Measurements from ENCODE around the gene DNAJB12. TPM values are rescaled to one million over a fixed set of nuclear protein-coding genes. Genes with fewer than 3 reads are reported as not detected.
A peak's percentile ranks its signal among the peaks of the same experiment; 100 is the strongest.
"Not testable (repeated sequence)": the region's sequence is repeated elsewhere in the genome, so short reads cannot be mapped to it uniquely, and the experiment has no call there.

Gene DNAJB12
- total RNA-seq, 1 donor from 2014 or later: 21.6 TPM

GRCh38 chr10:72315611-72316385 lies 38.9 kb downstream of the DNAJB12 start:
- peak; percentile 19 for ATAC-seq

DNA sequence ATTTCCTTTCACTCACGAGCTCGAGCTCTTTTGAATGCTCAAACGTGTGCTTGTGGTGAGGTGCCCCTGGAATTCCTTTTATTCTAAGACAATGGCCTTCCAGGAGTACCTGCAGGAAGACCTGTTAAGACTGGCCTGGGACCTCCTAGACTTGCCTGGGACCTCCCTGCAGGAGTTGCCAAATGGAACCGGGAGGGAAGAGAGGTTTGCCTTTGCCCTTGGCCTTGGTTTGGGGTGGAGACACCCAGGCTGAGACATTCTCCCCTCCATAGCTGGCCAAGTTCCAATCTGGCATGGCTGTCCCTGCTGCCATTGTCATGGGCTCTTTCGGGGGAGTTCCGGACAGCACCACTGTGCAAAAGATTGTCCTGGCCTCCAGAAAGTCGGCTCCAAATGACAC lies 39.7 kb downstream of the DNAJB12 start:
- no peak for ATAC-seq

GRCh38 chr10:72314263-72314662 lies 40.5 kb downstream of the DNAJB12 start:
- ATAC-seq: no peak

DNA sequence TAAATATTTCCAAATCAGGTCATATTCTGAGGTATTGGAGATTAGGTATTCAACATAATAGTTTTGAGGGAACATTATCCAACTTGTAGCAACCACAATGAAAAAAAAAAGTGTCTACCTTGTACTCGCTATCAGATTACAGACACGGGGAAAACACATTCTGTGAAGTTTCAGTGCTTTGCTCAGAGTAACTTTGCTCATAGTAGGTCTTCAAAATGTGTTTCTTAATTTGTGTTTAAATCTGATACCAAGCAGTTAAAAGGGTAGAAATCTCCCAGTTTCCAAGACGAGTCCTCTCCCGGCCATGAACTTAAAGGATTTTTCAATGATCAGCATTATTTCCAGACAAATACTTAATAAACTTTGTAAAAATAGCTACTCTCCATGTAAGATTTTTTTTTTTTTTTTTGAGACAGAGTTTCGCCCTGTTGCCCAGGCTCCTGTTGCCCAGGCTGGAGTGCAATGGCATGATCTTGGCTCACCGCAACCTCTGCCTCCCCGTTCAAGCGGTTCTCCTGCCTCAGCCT lies 41.8 kb downstream of the DNAJB12 start:
- ATAC-seq: no peak

DNA sequence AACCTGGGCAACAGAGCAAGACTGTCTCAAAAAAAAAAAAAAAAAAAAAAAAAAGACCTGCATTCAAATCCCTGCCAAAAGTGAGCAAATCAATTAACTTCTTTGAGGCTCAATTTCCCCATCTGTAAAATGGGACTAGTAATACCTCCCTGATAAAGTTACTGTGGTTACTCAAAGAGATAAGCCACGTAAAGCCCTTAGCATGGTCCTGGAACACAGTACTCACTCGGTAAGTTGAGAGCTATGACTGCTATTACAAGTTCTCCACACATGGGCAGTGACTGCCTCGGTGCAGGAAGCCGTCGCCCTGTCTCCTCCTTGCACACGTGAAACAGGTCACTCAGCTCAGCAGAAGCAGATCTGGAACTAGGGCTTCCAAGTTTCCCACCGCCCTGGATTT lies 43.1 kb downstream of the DNAJB12 start:
- ATAC-seq: no peak

- peak; percentile 22 for ATAC-seq
These were observed 44.1 kb downstream of the DNAJB12 start for GRCh38 chr10:72310636-72311035.

DNA sequence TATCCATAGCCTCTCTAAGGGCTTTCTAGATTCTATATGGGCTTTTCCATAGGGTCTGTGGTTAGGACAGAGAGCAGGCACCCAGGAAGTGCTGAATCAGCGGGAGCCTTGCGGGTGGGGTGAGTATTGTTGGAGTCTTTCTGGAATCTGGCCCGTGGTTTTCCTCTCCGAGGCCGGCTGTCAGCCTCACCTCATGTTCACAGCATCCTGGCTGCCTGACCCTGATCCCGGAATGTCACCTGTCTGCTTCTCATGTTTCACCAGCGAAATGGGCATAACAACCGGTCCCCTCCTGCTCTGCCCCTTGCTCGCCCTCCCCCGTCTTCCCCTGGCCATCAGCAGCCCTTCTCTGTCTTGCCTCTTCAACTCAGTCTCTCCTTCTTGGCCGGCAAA lies 44.5 kb downstream of the DNAJB12 start:
- ATAC-seq: peak; percentile 22

DNA sequence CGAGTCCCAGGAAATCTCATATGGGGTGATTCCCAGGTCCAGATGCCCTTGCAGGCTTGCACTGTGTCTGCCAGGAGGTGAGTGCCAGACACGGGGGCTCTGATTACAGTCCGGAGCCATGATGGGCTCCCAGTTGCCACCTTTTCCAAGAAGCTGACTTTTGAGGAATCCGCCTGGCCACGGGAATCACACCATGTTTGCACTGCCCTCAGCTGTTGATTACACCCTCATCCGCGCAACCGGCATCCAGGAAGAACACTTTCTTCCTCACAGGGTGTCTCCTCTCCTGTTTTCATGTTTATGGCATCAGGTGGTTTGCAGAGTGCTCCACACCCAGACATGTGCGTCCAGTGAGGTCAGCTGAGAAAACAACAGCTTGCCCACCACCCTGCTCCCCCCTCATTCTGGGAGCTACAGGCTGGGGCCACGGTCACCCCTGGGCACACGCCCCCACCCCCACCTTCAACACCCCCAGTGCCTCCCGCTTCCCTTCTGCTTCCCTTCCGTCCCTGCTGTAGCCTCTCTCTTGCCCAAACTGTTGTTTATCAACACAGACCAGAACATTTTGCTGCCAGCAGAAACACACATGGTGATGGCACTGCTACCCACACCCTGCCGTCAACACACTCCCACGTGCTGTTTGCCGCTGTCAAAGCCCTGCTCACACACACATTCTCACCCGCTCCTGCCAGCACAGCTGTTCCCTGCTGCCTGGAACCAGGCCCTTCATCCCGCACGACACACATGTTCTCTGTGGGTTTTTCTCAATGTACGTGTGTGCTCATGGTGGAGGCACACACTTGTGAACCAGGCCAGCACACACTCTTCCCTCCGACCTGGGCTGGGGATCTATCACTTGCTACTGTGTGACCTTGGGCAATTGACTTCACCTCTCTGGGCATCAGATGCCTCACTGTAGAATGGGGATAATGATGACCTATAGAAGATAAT lies 45.2 kb downstream of the DNAJB12 start:
- peak; percentile 27 for ATAC-seq

GRCh38 chr10:72308320-72308987 lies 46.3 kb downstream of the DNAJB12 start:
- peak; percentile 64 for ATAC-seq

DNA sequence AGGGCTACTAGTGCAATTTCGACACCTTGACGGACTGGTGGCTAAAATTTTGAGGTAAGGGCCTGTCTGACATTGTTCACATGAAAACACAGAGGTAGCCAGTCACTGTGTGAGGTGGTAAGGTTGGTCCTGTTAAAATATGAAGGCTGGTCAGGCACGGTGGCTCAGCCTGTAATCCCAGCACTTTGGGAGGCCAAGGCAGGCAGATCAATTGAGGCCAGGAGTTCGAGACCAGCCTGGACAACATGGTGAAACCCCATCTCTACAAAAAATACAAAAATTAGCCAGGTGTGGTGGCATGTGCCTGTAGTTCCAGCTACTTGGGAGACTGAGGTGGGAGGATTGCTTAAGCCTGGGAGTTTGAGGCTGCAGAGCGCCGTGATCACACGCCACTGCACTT lies 47.0 kb downstream of the DNAJB12 start:
- not testable (repeated sequence) for ATAC-seq

GRCh38 chr10:72306215-72306760 lies 48.4 kb downstream of the DNAJB12 start:
- no peak for ATAC-seq

DNA sequence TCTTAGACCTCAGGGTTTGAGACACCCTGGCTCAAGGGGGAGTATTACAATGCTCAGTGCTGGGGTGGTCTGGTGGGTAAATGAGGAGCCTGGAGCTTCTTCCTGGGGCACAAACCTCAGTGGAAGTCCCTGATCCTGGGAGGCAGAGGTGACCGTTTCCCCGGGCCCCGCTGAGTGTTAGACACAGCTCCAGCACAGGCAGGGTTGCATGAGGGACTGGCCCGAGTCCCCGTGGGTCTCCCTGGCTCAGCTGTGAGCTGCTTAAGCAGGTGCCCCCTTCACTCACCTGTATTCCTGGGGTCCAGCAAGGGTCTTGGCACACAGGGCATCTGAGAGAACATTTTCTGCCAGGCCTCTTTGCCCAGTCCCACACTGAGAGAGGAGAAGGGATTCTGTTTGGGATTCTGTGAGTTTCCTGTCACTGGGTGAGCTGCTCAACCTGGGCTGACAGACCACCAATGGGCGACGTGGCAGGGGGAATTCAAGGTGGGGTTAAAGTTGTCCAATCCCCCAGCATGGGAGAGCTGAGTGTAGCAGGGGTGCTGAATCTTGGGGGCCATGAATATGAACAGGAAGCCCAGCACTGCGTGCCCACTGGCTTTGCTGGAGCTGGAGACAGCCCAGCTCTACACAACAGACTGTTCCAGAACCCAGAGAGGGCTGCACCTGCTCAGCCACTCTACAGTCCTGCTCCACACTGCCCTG lies 51.1 kb downstream of the DNAJB12 start:
- ATAC-seq: no peak

GRCh38 chr10:72298592-72299519 lies 55.9 kb downstream of the DNAJB12 start:
- ATAC-seq: peak; percentile 4

DNA sequence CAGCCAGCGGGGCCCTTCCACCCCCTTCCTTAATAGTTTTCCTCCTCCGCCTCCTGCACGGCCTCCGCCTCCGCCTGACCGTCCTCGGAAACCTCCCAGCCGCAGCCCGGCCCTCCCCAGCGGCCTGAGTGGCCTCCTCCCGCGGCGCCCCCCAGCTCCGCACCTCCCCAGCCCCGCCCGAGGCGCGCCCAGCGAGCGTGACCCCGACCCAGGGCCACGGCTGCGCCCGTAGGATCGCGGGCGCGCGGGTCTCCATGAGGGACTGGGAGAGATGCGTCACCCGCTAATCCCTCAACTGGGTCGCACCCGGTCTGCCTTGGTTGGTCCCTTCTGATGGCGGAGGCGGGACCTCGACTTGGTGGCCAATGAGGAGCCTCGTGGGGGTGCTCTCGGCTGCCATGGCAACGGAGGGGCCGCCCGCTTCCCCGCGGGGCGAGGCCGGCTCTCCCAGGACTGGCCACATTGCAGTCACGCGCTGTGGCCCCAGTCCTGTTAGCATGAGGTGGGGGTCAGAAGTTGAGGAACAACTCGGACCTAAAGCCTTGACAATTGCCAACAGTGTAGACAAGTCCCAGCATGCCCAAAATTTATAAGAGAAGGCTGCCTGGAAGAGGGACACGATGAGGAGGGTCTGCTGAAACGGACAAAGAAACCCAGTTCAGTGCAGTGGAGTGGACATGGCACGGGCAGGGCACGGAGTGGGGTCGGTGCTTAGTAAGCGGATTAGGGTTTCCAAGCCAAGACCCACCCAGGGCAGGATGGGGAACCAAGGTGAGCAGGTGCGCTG lies 56.7 kb downstream of the DNAJB12 start:
- ATAC-seq: peak; percentile 89

GRCh38 chr10:72297281-72297804 lies 57.4 kb downstream of the DNAJB12 start:
- ATAC-seq: peak; percentile 57

- not testable (repeated sequence) for ATAC-seq
These were observed 57.9 kb downstream of the DNAJB12 start for GRCh38 chr10:72296829-72297280.

GRCh38 chr10:72295330-72295910 lies 59.3 kb downstream of the DNAJB12 start:
- no peak for ATAC-seq

GRCh38 chr10:72292223-72292691 lies 62.5 kb downstream of the DNAJB12 start:
- peak; percentile 88 for ATAC-seq

GRCh38 chr10:72291019-72291532 lies 63.6 kb downstream of the DNAJB12 start:
- no peak for ATAC-seq

All from esophagus mucosa (tissue), 1 donor.